ENCODE data around the gene NUF2. TPM values are rescaled to one million over a fixed set of nuclear protein-coding genes. Genes with fewer than 3 reads are reported as not detected.

The NUF2 gene
- total RNA-seq = 14.2 TPM

DNA sequence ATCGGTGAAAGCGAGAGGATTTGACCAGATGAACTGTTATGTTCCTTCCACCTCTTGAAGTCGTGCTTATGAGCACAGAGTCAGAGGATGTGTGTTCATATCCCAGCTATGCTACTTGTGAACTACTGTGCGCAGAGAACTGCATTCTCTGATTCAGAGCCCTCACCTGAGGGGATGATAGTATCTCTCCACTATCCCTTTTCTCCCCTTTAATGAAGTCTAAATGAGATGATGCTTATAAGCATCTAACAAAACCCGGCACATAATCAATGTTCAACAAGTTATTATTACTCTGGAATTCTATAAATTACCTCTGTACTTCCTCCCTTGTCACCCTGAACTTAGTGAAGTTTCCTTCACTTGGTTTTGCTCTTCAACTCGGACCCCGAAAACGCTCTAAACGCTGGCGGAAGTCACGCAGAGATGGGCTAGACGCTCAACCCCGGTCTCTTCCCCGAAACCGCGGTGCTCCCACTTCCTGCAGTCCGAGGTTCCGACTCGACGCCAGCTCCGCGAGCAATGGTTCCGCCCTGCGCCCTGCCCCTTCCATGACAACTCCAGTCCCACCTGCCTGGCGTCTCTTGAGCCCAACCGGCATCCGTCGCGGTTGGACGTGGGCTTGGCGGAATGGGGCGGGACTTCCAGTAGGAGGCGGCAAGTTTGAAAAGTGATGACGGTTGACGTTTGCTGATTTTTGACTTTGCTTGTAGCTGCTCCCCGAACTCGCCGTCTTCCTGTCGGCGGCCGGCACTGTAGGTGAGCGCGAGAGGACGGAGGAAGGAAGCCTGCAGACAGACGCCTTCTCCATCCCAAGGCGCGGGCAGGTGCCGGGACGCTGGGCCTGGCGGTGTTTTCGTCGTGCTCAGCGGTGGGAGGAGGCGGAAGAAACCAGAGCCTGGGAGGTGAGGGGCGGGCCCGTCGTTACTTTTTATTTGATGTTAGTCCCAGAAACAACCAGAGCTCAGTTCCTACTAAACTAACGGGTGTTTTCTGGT lies at the start of gene NUF2:
TSS of gene NUF2 (plus strand) at position 644 of the 995 bp plus-strand sequence. CDS start 4,098 bp downstream, outside the sequence.

Other genes starting within 250 kb of the NUF2 start
- 164 TPM for gene RGS5, start 119.0 kb upstream of the NUF2 start, total RNA-seq